Central memory CD4-positive, alpha-beta T cell (primary cell): ENCODE results near the gene SLC44A2.

Experiments used
- DNase-seq: peaks from one replicate; pipeline ENCODE4 v3.0.0; 2022

The SLC44A2 gene

GRCh38 chr19:10683582-10683981 lies 58.2 kb downstream of the SLC44A2 start:
- DNase-seq: no peak

- DNase-seq: no peak
These were observed 59.9 kb downstream of the SLC44A2 start for GRCh38 chr19:10685210-10685609.

- no peak for DNase-seq
These were observed 60.8 kb downstream of the SLC44A2 start for GRCh38 chr19:10686193-10686592.

- DNase-seq: no peak
These were observed 61.5 kb downstream of the SLC44A2 start for GRCh38 chr19:10686661-10687517.

GRCh38 chr19:10687518-10688288 lies 62.4 kb downstream of the SLC44A2 start:
- no peak for DNase-seq

- no peak for DNase-seq
These were observed 63.4 kb downstream of the SLC44A2 start for GRCh38 chr19:10688545-10689280.

GRCh38 chr19:10690341-10690781 lies 65.0 kb downstream of the SLC44A2 start:
- no peak for DNase-seq

- DNase-seq: no peak
These were observed 66.0 kb downstream of the SLC44A2 start for GRCh38 chr19:10691178-10691881.

- no peak for DNase-seq
These were observed 66.5 kb downstream of the SLC44A2 start for GRCh38 chr19:10691883-10692282.

GRCh38 chr19:10692673-10693264 lies 67.4 kb downstream of the SLC44A2 start:
- no peak for DNase-seq
